ACHN (cell line): Measurements from ENCODE around the gene EIF4A3.
"Not testable (repeated sequence)": the region's sequence is repeated elsewhere in the genome, so short reads cannot be mapped to it uniquely, and the experiment has no call there.

Experiments used
- DNase-seq: peaks from one replicate; pipeline ENCODE4 v3.0.0-alpha.2; 2015
- in situ Hi-C: cut with HindIII; loops from 2 replicates; pipeline ENCODE4 v1.10.0; 2017; ENCODE audit warnings: low sequenced_read_pairs, low pct_ligation_motif_present, low pct_unique_long_range_greater_than_20kb

Gene EIF4A3

DNA sequence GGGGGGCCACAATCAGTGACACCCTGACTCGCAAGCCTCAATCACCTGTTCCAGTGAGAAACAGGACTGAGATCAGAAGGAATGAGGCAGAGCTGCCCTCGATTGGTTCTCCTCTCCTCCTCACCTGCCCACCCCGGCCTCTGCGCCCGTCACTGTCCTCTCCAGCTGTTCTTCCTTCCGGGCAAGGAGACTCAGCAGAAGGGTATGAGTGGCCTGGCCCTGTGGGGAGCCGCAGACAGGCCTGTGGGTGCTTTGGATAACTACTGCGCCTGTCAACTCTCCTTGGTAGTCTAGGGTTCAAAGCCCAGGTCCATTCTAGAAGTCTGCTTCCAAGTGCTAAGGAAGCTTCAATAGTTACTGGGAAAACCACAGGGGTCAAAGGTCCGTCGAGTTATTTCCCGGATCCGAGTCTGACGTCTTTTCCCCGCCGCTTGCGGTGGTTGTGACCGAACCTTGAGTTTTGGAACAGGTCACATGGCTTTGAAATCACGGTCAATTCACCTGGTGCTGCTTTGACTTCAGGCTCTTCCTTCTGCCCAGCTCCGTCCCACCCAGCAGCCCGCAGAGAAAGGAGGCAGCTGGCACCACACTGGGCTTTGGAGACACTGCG lies 31.2 kb upstream of the EIF4A3 start:
- no peak for DNase-seq

DNA sequence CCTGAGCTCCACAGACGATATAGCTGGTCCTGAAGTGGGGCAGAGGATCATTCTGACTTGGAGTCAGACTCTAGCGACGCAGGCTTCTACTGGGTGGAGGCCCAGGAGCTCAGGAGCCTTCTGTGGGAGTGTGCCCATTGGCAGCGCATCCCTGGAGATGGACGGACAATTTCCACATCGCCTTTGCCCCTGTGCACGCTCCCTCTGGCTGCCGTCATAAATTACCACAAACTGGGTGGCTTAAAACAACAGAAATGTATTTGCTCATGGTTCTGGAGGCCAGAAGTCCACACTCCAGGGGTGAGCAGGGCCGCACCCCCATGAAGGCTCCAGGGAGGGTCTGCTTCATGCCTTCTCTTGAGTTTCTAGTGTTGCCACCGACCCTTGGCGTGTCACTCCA lies 29.8 kb upstream of the EIF4A3 start:
- no peak for DNase-seq
- in situ Hi-C loops: no loop called here

More for the DNA sequence above, 31.2 kb upstream of the EIF4A3 start:
- in situ Hi-C loops: no loop called here

DNA sequence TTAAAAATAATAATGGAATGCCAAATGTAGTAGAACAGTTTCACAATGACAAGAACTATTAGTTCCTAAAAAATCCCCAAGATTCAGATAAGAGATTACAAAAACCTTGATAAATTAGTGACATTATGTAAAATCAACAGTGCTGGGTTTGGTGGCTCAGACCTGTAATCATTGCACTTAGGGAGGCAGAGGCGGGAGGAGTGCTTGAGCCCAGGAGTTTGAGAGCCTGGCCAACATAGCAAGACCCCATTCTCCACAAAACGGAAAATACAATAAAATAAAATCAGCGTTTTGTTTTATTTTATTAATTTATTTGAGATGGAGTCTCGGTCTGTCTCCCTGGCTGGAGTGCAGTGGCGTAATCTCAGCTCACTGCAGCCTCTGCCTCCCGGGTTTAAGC lies 27.0 kb upstream of the EIF4A3 start:
- in situ Hi-C loops: no loop called here
- no peak for DNase-seq

DNA sequence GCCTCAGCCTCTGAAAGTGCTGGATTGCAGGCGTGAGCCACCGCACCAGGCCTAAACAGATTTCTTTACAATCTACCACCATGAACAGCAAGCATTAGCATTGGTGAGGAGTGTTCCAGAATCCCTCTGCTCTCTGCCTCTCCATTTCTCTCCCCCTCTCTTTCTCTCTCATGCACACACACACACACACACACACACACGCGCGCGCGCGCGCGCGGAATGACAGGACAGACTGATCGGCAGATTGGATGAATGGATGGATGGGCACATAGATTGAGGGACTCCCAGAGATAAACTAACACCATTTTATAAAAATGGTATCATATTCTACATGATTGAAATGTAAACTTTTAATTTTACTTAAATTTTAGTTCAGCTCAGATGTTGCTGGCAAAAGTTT lies 26.2 kb upstream of the EIF4A3 start:
- DNase-seq: no peak
- in situ Hi-C loops: no loop called here

DNA sequence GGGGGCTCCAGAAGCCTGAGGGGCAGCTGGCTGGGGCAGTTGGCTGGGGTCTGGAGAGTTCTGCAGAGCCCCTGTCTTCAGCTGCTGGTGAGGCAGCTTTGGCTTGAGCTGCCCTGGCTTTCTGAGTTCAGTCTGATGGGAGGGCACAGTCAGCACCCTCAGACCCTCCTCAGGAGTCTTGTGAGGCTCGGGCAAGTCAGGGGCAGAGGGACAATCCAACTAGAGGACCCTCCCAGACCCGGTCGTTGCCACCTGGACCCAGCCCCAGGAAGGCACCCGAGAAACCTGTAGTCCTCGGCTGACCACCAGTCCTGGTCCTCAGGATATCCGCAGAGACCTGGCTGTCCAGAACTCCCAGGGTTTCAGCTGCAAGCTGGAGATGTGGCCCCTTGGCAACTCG lies 24.8 kb upstream of the EIF4A3 start:
- in situ Hi-C loops: no loop called here

DNA sequence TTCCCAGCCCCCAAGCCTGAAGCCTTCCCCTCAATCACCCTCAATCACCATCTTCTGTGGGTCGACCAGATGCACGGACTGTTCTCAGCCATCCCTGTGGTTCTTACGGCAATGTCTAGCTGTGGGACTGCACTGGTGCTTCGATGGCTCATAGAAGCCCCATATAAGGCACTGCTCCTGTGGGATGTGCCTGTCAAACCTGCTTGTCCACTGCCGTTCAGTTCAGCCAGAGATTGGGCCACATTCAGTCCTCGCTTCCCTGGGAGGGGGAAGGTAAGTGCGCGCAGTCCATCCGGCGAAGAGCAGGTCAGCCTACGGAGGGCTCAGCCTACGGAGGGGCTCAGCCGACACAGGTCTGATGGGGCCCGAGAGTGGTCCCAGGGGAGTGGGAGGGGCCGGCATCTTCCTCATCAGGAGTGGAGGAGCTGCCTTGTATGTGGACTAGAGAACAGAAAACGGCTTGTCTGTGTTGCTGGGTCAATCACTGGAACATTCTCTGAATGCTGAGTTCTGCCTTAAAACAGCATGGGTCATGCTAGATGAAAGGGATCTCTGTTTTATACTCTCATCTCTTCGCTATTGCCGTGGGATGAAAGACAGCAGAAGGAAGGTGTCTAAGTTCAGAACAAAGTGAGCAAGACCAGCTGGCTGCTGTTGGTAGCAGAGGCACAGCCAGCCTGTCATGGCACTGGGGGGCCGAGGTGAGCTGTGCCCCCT lies 23.0 kb upstream of the EIF4A3 start, which contains the start of gene CARD14:
CARD14 (plus strand) TSS at position 247 of the 717 bp plus-strand sequence. CDS start 11,409 bp downstream, outside the sequence.
- no peak for DNase-seq

More for the DNA sequence above, 24.8 kb upstream of the EIF4A3 start:
- no peak for DNase-seq

DNA sequence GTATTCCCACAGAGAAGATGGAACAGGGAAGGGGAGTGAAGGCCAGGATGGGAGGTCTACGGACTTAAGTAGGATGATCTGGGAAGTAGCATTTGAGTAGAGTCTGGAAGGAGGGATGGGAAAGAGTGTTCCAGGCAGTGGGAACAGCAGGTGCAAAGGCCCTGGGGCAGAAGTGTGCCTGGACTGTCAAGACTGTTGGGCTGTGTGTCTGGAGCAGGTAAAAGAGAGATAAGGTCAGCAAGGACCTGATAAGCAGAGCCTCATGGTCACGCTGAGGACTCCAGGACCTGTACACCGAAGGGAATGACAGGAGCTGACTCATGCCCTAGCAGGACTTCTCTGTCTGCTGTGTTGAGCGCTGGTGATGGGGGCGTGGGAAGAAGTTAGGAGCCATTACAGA lies 22.2 kb upstream of the EIF4A3 start:
- no peak for DNase-seq
- in situ Hi-C loops: no loop called here

More for the DNA sequence above, 23.0 kb upstream of the EIF4A3 start, which contains the start of gene CARD14:
- in situ Hi-C loops: no loop called here

DNA sequence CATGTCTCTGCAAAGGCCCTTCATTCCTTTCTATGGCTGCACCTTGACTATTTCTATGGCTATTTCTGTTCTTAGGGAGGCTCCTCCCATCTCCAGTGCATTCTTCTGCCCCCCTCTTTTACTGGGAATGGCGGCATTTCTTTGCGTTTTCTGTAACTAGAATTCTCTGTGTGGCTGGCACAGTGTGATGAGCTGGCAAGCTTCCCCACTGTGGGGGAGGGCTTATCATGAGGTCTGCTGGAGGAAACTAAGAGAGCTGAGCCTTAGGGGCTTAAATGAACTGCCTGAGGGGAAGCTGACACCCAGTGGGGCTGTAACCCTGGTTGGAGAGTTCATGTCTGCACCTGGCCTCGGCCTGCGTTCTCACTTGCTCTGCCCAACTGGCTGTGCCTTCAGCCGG lies 21.4 kb upstream of the EIF4A3 start:
- no peak for DNase-seq
- in situ Hi-C loops: no loop called here

DNA sequence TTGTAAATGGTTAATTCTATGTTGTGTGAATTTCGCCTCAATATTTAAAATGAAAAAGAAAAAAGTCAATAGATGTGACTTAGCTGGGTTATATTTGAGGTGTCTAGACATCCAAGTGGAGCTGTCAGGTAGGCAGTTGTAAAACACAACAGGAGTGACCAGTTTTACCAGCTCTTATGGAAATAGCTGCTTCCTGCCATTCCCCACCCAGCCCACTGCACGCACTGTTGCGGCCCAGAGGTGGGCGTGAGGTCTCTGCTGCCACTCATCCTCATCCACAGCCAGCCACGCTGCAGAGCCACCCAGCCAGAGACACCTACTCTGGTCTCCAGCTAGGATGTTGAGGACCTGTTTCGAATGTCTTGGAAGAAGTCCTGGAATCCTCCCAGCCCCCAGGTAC lies 19.5 kb upstream of the EIF4A3 start:
- no peak for DNase-seq
- in situ Hi-C loops: no loop called here

DNA sequence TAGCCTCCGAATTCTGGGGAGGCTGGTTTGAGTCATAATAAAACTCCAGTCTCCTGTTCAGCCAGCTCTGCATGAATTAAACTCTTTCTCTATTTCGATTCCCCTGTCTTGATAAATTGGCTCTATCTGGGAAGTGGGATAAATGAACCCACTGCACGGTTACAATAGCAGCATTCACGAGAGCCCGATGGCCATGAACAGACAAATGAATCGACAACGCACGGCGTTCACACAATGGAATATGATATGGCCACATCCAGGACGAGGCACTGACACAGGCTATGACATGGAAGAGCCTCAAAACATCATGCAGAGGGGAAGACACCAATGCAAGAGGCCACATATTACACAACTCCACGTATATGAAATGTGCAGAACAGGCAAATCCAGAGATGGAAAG lies 17.3 kb upstream of the EIF4A3 start:
- no peak for DNase-seq
- in situ Hi-C loops: no loop called here

DNA sequence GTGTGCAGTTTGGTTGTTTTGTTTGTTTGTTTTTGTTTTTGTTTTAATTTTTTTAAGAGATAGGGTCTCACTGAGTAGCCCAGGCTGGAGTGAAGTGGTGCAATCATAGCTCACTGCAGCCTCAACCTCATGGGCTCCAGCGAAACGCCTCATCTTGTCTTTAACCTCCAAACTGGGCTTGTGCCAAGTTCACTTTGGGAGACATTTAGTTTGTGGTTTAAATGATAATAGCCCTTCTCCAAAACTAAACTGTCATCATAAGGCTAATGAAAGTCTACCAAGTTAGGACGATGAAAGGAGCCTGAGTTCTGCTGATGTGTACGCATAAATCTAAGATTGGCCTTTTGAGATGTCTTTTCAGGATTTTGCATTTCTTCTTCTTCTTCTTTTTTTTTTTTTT lies 16.4 kb upstream of the EIF4A3 start:
- in situ Hi-C loops: no loop called here
- DNase-seq: no peak

DNA sequence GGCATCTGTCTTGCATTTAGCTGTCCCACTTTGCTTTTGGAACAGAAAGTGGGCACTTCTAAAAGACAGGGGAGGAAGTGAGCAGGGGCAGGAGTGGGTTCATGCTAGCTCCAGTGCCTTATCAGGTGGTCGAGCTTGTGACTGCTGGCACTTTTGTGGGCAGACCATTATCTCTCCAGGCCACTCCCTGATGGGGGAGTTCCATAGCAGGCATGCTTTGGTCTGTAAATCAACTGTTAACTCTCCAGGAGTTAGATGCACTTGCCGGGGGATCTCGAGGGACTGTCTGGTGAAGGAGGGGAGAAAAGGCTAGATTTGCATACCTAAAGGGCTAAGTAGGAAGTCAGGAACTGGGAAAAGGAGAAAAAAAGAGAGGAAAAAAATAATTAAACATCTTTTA lies 13.6 kb upstream of the EIF4A3 start:
- in situ Hi-C loops: no loop called here
- DNase-seq: no peak

DNA sequence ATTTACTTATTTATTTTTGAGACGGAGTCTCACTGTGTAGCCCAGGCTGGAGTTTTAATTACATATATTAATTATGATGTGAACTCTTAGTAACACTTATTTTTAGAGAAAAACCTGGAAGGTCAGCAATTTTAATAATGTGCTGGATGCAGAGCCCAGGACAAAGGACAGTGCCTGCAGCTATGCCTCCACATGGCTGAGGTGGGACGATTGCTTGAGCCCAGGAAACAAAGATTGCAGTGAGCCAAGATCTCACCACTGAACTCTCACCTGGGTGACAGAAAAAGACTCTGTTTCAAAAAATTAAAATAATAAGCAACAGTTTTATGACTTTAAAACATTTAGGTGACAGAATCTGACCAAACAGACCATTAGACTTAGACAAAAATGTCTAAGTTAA lies 11.9 kb upstream of the EIF4A3 start:
- in situ Hi-C loops: no loop called here
- no peak for DNase-seq

DNA sequence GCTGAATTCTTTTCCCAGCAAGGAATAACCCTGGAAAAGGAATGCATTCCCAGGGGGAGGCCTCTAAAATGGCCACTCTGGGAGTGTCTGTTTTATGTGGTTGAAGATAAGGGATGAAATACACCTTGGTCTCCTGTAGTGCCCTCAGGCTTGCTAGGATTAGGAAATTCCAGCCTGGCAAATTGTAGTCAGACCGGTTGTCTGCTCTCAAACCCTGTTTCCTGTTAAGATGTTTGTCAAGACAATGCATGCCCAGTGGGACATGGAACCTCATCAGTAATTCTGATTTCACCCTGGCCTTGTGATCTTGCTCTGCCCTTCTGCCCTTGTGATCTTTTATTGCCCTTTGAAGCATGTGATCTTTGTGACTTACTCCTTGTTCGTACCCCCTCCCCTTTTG lies 8.7 kb upstream of the EIF4A3 start:
- DNase-seq, in situ Hi-C loops: not testable (repeated sequence)

DNA sequence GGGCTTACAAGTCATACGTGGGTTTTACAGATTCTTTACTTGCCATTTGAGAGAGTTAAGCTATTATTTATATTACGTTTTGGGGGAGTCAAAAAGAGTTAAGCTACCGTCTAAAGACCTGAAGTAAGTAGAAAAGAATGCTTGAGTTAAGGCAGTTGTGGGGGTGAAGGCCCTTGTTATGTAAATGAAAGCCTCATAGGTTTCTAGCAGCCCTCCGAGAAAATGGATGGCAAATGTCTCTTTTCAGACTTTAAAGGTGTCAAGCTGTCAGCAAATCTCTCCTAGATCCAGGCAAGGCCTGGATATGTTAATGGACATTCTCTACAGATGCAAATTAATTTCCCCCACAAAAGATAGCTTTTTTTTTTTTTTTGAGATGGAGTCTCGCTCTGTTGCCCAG lies 7.2 kb upstream of the EIF4A3 start:
- DNase-seq: no peak
- in situ Hi-C loops: no loop called here

DNA sequence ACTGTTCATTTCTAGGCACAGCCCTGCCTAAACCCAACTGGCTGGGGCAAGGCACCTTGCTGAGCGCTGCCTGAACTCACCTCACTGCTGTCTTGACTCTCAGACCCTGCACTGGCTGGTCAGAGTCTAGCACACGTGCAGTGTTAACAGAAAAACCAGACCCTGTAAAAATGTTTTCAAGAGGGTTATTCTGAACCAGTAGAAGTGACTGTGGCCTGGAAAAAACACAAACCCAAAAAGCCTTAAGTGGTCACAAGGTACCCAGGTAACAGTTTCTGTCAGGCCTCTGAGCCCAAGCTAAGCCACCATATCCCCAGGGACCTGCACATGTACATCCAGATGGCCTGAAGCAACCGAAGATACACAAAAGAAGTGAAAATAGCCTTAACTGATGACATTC lies 6.1 kb upstream of the EIF4A3 start:
- in situ Hi-C loops: no loop called here
- DNase-seq: no peak

DNA sequence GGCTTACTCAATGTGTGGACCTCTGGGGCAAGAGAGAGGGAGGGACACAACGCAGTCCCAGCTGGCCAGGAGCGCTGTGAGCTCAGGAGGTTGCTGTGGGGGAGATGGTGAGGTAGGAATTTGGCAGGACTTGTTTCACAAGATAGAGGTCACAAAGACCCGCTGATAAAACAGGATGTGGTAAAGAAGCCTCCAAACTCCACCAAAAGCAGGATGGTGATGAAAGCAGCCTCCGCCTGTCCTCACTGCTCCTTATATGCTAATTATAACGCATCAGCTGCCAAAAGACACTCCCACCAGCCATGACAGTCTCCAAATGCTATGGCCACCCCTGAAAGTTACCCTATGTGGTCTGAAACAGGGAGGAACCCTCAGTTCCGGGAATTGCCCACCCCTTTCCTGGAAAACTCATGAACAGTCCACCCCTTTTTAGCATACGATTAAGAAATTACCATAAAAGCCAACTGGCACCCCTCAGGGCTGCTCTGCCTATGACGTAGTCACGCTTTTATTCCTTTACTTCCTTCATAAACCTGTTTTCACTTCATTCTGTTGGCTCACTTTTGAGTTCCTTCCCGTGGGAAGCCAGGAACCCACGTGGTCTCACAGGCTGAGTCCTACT lies 5.3 kb upstream of the EIF4A3 start:
- DNase-seq: no peak
- in situ Hi-C loops: no loop called here

DNA sequence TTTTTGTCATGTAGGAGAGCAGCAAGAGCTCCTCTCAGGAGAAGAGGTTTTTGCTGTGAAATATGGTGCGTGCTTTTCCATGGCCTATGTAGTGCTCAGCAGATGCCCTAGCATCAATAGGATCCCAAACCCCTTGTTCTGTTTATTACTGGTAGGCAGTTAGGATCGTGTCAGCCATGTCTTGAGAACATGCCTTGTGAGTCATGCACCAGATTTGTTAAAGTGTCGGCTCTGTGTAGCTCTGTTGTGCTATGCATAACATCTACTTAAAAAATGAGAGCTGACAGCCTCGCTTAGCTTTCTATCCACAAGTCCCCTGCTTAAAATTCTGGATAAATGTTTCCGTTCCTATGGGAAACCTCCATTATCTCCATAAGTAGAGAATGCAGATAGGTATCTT lies 4.4 kb upstream of the EIF4A3 start:
- no peak for DNase-seq
- in situ Hi-C loops: no loop called here

DNA sequence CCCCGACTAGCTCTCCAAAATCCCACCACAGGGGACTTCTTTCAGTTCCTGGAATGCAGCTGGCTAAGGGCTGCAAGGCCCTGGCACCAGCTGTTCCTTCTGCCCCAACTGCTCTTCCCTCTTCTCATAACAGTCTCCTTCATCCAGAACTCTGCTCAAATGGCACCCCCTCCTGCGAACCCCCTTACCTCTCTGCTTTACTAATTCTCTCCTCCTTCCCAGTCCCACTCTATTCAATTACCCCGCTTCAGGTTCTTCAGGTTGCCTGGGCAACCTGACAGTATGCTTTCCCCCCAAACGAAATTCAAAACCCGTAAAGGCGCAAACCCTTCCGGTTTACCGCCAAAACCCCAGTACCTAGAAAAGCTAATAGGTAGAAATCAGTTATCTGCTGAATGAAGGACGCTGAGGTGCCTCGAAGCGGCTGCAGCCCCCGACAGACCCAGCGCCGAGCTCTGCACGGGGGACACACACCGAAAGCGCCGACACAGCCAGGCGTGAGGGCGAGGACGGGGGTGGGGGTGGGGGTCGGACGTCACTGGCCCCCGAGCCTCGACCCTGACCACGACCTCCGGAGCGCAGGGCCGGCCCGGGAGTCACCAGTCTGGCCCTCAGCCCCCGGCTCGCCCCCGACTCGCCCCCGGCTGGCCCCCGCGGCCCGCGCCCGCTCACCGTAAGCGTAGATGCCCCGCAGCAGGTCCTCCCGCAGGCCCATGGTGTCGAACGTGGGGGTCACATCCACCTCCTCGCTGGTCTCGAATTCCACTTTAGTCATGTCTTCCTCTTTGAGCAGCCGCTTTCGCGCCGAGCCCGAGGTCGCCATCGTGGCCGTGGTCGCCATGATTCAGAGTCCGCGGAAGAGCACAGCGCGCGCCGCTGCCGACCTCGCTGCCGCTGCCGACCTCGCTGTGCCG lies 550 bp downstream of the EIF4A3 start:
- no peak for DNase-seq

More for the DNA sequence above, 550 bp downstream of the EIF4A3 start:
- in situ Hi-C loops: no loop called here
